ENCODE measurements around the gene SMIM35. TPM values are rescaled to one million over a fixed set of nuclear protein-coding genes. Genes with fewer than 3 reads are reported as not detected.
A peak's percentile ranks its signal among the peaks of the same experiment; 100 is the strongest.

The SMIM35 gene
- polyA plus RNA-seq, 1 donor = 0.46 TPM

GRCh38 chr11:118021146-118021545 is 65.6 kb downstream of the SMIM35 start:
- DNase-seq = no peak
- Histone ChIP-seq H3K27me3 (ENCODE audit: control insufficient read depth, insufficient read depth, low read length) (peaks cover 8% of the 10 kb centered on the region), H3K4me1 (ENCODE audit: control insufficient read depth, insufficient read depth, low read length) (no peaks in the 10 kb centered on the region), H3K9me3 (ENCODE audit: control insufficient read depth, low read depth, low read length) (no peaks in the 10 kb centered on the region), H3K27ac (ENCODE audit: low read length) (no peak overlapping the region), H3K4me3 (ENCODE audit: low read length) (no peak overlapping the region), H3K36me3 (ENCODE audit: control insufficient read depth, insufficient read depth, low read length) (no peaks in the 10 kb centered on the region)
- WGBS (ENCODE audit: insufficient coverage, low lambda C conversion rate) = 100% methylated on average over 1 of the region's 1 CpG

- Histone ChIP-seq H3K4me1 (ENCODE audit: control insufficient read depth, insufficient read depth, low read length) (no peaks in the 10 kb centered on the region), H3K9me3 (ENCODE audit: control insufficient read depth, low read depth, low read length) (no peaks in the 10 kb centered on the region), H3K27ac (ENCODE audit: low read length) (no peak overlapping the region), H3K27me3 (ENCODE audit: control insufficient read depth, insufficient read depth, low read length) (peaks cover 8% of the 10 kb centered on the region), H3K36me3 (ENCODE audit: control insufficient read depth, insufficient read depth, low read length) (no peaks in the 10 kb centered on the region), H3K4me3 (ENCODE audit: low read length) (no peak overlapping the region)
- WGBS (ENCODE audit: insufficient coverage, low lambda C conversion rate) = no CpG with 5 or more reads among the region's 2 CpGs
- no peak for DNase-seq
Observed at GRCh38 chr11:118018401-118018800, 68.4 kb downstream of the SMIM35 start.

- Histone ChIP-seq H3K36me3 (ENCODE audit: control insufficient read depth, insufficient read depth, low read length) (no peaks in the 10 kb centered on the region), H3K27me3 (ENCODE audit: control insufficient read depth, insufficient read depth, low read length) (peaks cover 8% of the 10 kb centered on the region), H3K4me1 (ENCODE audit: control insufficient read depth, insufficient read depth, low read length) (no peaks in the 10 kb centered on the region), H3K9me3 (ENCODE audit: control insufficient read depth, low read depth, low read length) (no peaks in the 10 kb centered on the region), H3K27ac (ENCODE audit: low read length) (no peak overlapping the region), H3K4me3 (ENCODE audit: low read length) (no peak overlapping the region)
- DNase-seq = no peak
- 100% methylated on average over 2 of the region's 4 CpGs for WGBS (ENCODE audit: insufficient coverage, low lambda C conversion rate)
Observed at GRCh38 chr11:118017631-118018315, 69.0 kb downstream of the SMIM35 start.

GRCh38 chr11:118017111-118017510 is 69.7 kb downstream of the SMIM35 start:
- H3K9me3 ChIP-seq (ENCODE audit: control insufficient read depth, low read depth, low read length) = no peaks in the 10 kb centered on the region
- H3K27me3 ChIP-seq (ENCODE audit: control insufficient read depth, insufficient read depth, low read length) = peaks cover 8% of the 10 kb centered on the region
- H3K27ac ChIP-seq (ENCODE audit: low read length) = no peak overlapping the region
- peaks cover 7% of the 10 kb centered on the region for H3K4me1 ChIP-seq (ENCODE audit: control insufficient read depth, insufficient read depth, low read length)
- DNase-seq = no peak
- no peaks in the 10 kb centered on the region for H3K36me3 ChIP-seq (ENCODE audit: control insufficient read depth, insufficient read depth, low read length)
- H3K4me3 ChIP-seq (ENCODE audit: low read length) = no peak overlapping the region
- WGBS (ENCODE audit: insufficient coverage, low lambda C conversion rate) = no CpG with 5 or more reads among the region's 3 CpGs

GRCh38 chr11:118016104-118016503 is 70.7 kb downstream of the SMIM35 start:
- H3K4me3 ChIP-seq (ENCODE audit: low read length) = no peak overlapping the region
- H3K4me1 ChIP-seq (ENCODE audit: control insufficient read depth, insufficient read depth, low read length) = peaks cover 14% of the 10 kb centered on the region
- H3K27ac ChIP-seq (ENCODE audit: low read length) = no peak overlapping the region
- peaks cover 8% of the 10 kb centered on the region for H3K27me3 ChIP-seq (ENCODE audit: control insufficient read depth, insufficient read depth, low read length)
- no peaks in the 10 kb centered on the region for H3K36me3 ChIP-seq (ENCODE audit: control insufficient read depth, insufficient read depth, low read length)
- no CpG with 5 or more reads among the region's 4 CpGs for WGBS (ENCODE audit: insufficient coverage, low lambda C conversion rate)
- DNase-seq = no peak
- no peaks in the 10 kb centered on the region for H3K9me3 ChIP-seq (ENCODE audit: control insufficient read depth, low read depth, low read length)

GRCh38 chr11:118015385-118015841 is 71.3 kb downstream of the SMIM35 start:
- peaks cover 21% of the 10 kb centered on the region for H3K4me1 ChIP-seq (ENCODE audit: control insufficient read depth, insufficient read depth, low read length)
- no peaks in the 10 kb centered on the region for H3K9me3 ChIP-seq (ENCODE audit: control insufficient read depth, low read depth, low read length)
- WGBS (ENCODE audit: insufficient coverage, low lambda C conversion rate) = no CpG with 5 or more reads among the region's 11 CpGs
- no peak overlapping the region for H3K4me3 ChIP-seq (ENCODE audit: low read length)
- no peak overlapping the region for H3K27ac ChIP-seq (ENCODE audit: low read length)
- peaks cover 8% of the 10 kb centered on the region for H3K27me3 ChIP-seq (ENCODE audit: control insufficient read depth, insufficient read depth, low read length)
- DNase-seq = no peak
- no peaks in the 10 kb centered on the region for H3K36me3 ChIP-seq (ENCODE audit: control insufficient read depth, insufficient read depth, low read length)

- H3K4me3 ChIP-seq (ENCODE audit: low read length) = no peak overlapping the region
- H3K27me3 ChIP-seq (ENCODE audit: control insufficient read depth, insufficient read depth, low read length) = peaks cover 5% of the 10 kb centered on the region
- H3K36me3 ChIP-seq (ENCODE audit: control insufficient read depth, insufficient read depth, low read length) = no peaks in the 10 kb centered on the region
- H3K9me3 ChIP-seq (ENCODE audit: control insufficient read depth, low read depth, low read length) = no peaks in the 10 kb centered on the region
- no CpG with 5 or more reads among the region's 3 CpGs for WGBS (ENCODE audit: insufficient coverage, low lambda C conversion rate)
- DNase-seq = no peak
- H3K27ac ChIP-seq (ENCODE audit: low read length) = no peak overlapping the region
- H3K4me1 ChIP-seq (ENCODE audit: control insufficient read depth, insufficient read depth, low read length) = peaks cover 30% of the 10 kb centered on the region
Observed at GRCh38 chr11:118014022-118014421, 72.7 kb downstream of the SMIM35 start.

- peak; percentile 74 to 82 for DNase-seq
- H3K4me1 ChIP-seq (ENCODE audit: control insufficient read depth, insufficient read depth, low read length) = peaks cover 30% of the 10 kb centered on the region
- no peaks in the 10 kb centered on the region for H3K36me3 ChIP-seq (ENCODE audit: control insufficient read depth, insufficient read depth, low read length)
- no peak overlapping the region for H3K4me3 ChIP-seq (ENCODE audit: low read length)
- no peaks in the 10 kb centered on the region for H3K9me3 ChIP-seq (ENCODE audit: control insufficient read depth, low read depth, low read length)
- H3K27ac ChIP-seq (ENCODE audit: low read length) = peak overlapping the region; percentile 62
- WGBS (ENCODE audit: insufficient coverage, low lambda C conversion rate) = no CpG with 5 or more reads among the region's 7 CpGs
- H3K27me3 ChIP-seq (ENCODE audit: control insufficient read depth, insufficient read depth, low read length) = no peaks in the 10 kb centered on the region
Observed at GRCh38 chr11:118012083-118012669, 74.6 kb downstream of the SMIM35 start.

GRCh38 chr11:118010738-118011461 is 75.9 kb downstream of the SMIM35 start:
- H3K27me3 ChIP-seq (ENCODE audit: control insufficient read depth, insufficient read depth, low read length) = no peaks in the 10 kb centered on the region
- DNase-seq = peak; percentile 31 to 42
- no peak overlapping the region for H3K4me3 ChIP-seq (ENCODE audit: low read length)
- no peaks in the 10 kb centered on the region for H3K36me3 ChIP-seq (ENCODE audit: control insufficient read depth, insufficient read depth, low read length)
- peaks cover 30% of the 10 kb centered on the region for H3K4me1 ChIP-seq (ENCODE audit: control insufficient read depth, insufficient read depth, low read length)
- H3K9me3 ChIP-seq (ENCODE audit: control insufficient read depth, low read depth, low read length) = no peaks in the 10 kb centered on the region
- 57% methylated on average over 3 of the region's 21 CpGs for WGBS (ENCODE audit: insufficient coverage, low lambda C conversion rate)
- peak overlapping the region; percentile 62 for H3K27ac ChIP-seq (ENCODE audit: low read length)

GRCh38 chr11:118009864-118010737 is 76.7 kb downstream of the SMIM35 start:
- Histone ChIP-seq H3K27me3 (ENCODE audit: control insufficient read depth, insufficient read depth, low read length) (no peaks in the 10 kb centered on the region), H3K9me3 (ENCODE audit: control insufficient read depth, low read depth, low read length) (no peaks in the 10 kb centered on the region), H3K4me1 (ENCODE audit: control insufficient read depth, insufficient read depth, low read length) (peaks cover 30% of the 10 kb centered on the region), H3K36me3 (ENCODE audit: control insufficient read depth, insufficient read depth, low read length) (no peaks in the 10 kb centered on the region), H3K27ac (ENCODE audit: low read length) (peak overlapping the region; percentile 62), H3K4me3 (ENCODE audit: low read length) (no peak overlapping the region)
- WGBS (ENCODE audit: insufficient coverage, low lambda C conversion rate) = no CpG with 5 or more reads among the region's 9 CpGs
- DNase-seq = peak; percentile 41 to 69

Measured in large intestine (tissue), 3 donors.